Fibroblast of lung (primary cell): ENCODE data around the gene GRHL1. TPM values are rescaled to one million over a fixed set of nuclear protein-coding genes. Genes with fewer than 3 reads are reported as not detected.

Source experiments
- DNase-seq, 2 donors: peaks; one replicate each; pipeline versions ENCODE4 v3.0.0 to v3.0.0-alpha.2; 2010; ENCODE audit warnings: low read depth in 2 of 2
- H2AFZ ChIP-seq: 2 replicates; pipeline ENCODE4 v1.5.1; 2012; ENCODE audit warnings: low read length, control low read depth, inconsistent platforms
- H3K27ac ChIP-seq: 2 replicates; pipeline ENCODE4 v1.5.1; 2011; ENCODE audit warnings: low read length, control low read depth; ENCODE audit not compliant: insufficient read depth
- H3K27me3 ChIP-seq: 2 replicates; pipeline ENCODE4 v1.5.1; 2011; ENCODE audit warnings: mild to moderate bottlenecking, low read length; ENCODE audit not compliant: control insufficient read depth, insufficient read depth
- H3K36me3 ChIP-seq: 2 replicates; pipeline ENCODE4 v1.5.1; 2011; ENCODE audit warnings: low read length; ENCODE audit not compliant: control insufficient read depth, insufficient read depth
- H3K4me1 ChIP-seq: 2 replicates; pipeline ENCODE4 v1.5.1; 2011; ENCODE audit warnings: low read length; ENCODE audit not compliant: control insufficient read depth, insufficient read depth; ENCODE audit errors: extremely low read depth
- H3K4me2 ChIP-seq: 2 replicates; pipeline ENCODE4 v1.5.1; 2011; ENCODE audit warnings: low read length, control low read depth; ENCODE audit not compliant: insufficient read depth; ENCODE audit errors: extremely low read depth
- H3K4me3 ChIP-seq, 4 experiments: fragments of 200-600 bp in 1 of 4; sonication (generic) in 1 of 4; replicated peaks in 1 of 4; 2 replicates each; pipeline ENCODE4 v1.5.1; 2011 to 2016; ENCODE audit warnings: low read length in 4 of 4, low read depth in 3 of 4, mild to moderate bottlenecking in 3 of 4, control low read depth in 2 of 4, inconsistent platforms in 1 of 4, mixed read lengths in 1 of 4; ENCODE audit not compliant: insufficient read depth in 1 of 4; ENCODE audit errors: control extremely low read depth in 1 of 4
- H3K79me2 ChIP-seq: 2 replicates; pipeline ENCODE4 v1.5.1; 2012; ENCODE audit warnings: mild to moderate bottlenecking, low read length, inconsistent platforms; ENCODE audit not compliant: control insufficient read depth, insufficient read depth
- H3K9ac ChIP-seq: 2 replicates; pipeline ENCODE4 v1.5.1; 2011; ENCODE audit warnings: mild to moderate bottlenecking, low read length, control low read depth; ENCODE audit not compliant: insufficient read depth
- H3K9me3 ChIP-seq: 2 replicates; pipeline ENCODE4 v1.5.1; 2012; ENCODE audit warnings: low read depth, low read length; ENCODE audit not compliant: control insufficient read depth, insufficient read depth
- H4K20me1 ChIP-seq: 2 replicates; pipeline ENCODE4 v1.5.1; 2011; ENCODE audit warnings: low read length; ENCODE audit not compliant: control insufficient read depth, insufficient read depth; ENCODE audit errors: extremely low read depth
- EZH2 ChIP-seq: IDR thresholded peaks from 2 replicates; pipeline ENCODE4 v1.5.1; 2012; ENCODE audit warnings: low read length, control low read depth, mild to moderate bottlenecking; ENCODE audit errors: missing control alignments
- polyA plus RNA-seq, 2 donors: library from polyadenylated mRNA; depleted of rRNA in 1 of 2; stranded (reverse) in 1 of 2; unstranded in 1 of 2; fragments of >200 nt; gene quantifications; 2 replicates each; pipeline ENCODE4 v1.2.1, GENCODE V29; 2011 to 2012; ENCODE audit warnings: missing spikeins in 1 of 2
- total RNA-seq: library from RNA; depleted of rRNA; stranded (reverse); fragments of >200 nt; gene quantifications from 2 replicates; pipeline ENCODE4 v1.2.1, GENCODE V29; 2014
- TF ChIP-seq, protein P1 (sequence below), 2 donors: IDR thresholded peaks in 1 of 2; conservative IDR thresholded peaks in 1 of 2; 1 replicate in 1 of 2; 2 replicates in 1 of 2; pipeline ENCODE4 v1.5.1; 2011 to 2012; ENCODE audit warnings: low read length in 2 of 2, control low read depth in 1 of 2, inconsistent platforms in 1 of 2, low read depth in 1 of 2, mild to moderate bottlenecking in 1 of 2

The GRHL1 gene
- total and polyA plus RNA-seq, 2 donors (not counting 1 experiment from before 2014, with no cell fraction given): 0.65 to 0.99 TPM

DNA sequence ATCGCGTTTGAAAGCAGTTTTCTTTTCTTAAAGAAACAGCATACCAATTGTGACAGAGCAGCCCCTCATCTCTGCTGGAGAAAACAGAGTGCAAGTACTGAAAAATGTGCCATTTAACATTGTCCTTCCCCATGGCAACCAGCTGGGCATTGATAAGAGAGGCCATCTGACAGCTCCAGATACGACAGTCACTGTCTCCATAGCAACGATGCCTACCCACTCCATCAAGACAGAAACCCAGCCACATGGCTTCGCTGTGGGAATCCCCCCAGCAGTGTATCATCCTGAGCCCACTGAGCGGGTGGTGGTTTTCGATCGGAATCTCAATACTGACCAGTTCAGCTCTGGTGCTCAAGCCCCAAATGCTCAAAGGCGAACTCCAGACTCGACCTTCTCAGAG, 9.5 kb downstream of the GRHL1 start:
- no peak for TF ChIP-seq EZH2
- TF ChIP-seq, protein P1, sequence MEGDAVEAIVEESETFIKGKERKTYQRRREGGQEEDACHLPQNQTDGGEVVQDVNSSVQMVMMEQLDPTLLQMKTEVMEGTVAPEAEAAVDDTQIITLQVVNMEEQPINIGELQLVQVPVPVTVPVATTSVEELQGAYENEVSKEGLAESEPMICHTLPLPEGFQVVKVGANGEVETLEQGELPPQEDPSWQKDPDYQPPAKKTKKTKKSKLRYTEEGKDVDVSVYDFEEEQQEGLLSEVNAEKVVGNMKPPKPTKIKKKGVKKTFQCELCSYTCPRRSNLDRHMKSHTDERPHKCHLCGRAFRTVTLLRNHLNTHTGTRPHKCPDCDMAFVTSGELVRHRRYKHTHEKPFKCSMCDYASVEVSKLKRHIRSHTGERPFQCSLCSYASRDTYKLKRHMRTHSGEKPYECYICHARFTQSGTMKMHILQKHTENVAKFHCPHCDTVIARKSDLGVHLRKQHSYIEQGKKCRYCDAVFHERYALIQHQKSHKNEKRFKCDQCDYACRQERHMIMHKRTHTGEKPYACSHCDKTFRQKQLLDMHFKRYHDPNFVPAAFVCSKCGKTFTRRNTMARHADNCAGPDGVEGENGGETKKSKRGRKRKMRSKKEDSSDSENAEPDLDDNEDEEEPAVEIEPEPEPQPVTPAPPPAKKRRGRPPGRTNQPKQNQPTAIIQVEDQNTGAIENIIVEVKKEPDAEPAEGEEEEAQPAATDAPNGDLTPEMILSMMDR (conservative IDR thresholded peaks at IDR 0.05 in 1 of 2, IDR thresholded peaks at IDR 0.05 in 1 of 2; ENCODE audit: low read depth in 1 of 2, low read length in 2 of 2): no peak
- Histone ChIP-seq H2AFZ (no peak overlapping the region), H3K4me1 (no peaks in the 10 kb centered on the region)

DNA sequence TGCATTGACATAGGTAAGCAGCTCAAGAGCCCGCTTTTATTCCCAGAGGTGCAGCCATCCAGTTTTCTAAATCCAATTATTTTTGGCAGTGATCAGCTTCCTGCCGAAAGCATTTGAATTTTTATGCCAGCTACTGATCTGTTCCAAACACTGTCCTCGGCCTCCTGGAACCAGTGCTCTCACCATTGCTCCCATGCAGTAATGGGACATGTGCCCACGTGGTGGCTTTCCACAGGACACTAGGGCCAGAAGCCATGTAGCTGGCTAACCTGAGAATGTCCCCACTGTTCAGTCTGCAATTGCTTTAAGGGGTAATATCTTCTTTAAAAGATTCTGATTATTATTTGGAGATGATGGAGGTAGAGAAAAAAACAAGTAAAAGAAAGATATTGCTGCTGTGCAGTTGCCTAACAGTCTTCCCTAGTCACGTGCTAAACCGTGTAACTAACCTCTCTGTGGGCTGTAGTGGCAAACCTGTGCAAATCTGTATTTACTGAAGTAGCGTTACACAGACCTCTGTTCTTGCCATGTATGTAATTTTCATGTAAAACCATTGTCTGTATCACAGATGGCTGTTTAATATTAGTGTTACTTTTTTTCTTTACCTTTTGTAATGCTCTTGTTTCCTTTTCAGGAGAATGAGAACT, 13.0 kb downstream of the GRHL1 start:
- H3K4me3 ChIP-seq: no peak overlapping the region
- no peak overlapping the region for H3K9ac ChIP-seq
- no peak overlapping the region for H3K27ac ChIP-seq
- H4K20me1 ChIP-seq: no peaks in the 10 kb centered on the region
- no peaks in the 10 kb centered on the region for H3K27me3 ChIP-seq
- H3K4me2 ChIP-seq: no peak overlapping the region
- H3K4me1 ChIP-seq: no peaks in the 10 kb centered on the region
- DNase-seq: no peak
- no peaks in the 10 kb centered on the region for H3K9me3 ChIP-seq
- no peaks in the 10 kb centered on the region for H3K36me3 ChIP-seq
- TF ChIP-seq, protein P1 (conservative IDR thresholded peaks at IDR 0.05 in 1 of 2, IDR thresholded peaks at IDR 0.05 in 1 of 2; ENCODE audit: low read depth in 1 of 2, low read length in 2 of 2): no peak
- no peak for TF ChIP-seq EZH2
- H3K79me2 ChIP-seq: no peaks in the 10 kb centered on the region
- no peak overlapping the region for H2AFZ ChIP-seq

More for the DNA sequence above, 9.5 kb downstream of the GRHL1 start:
- Histone ChIP-seq H3K4me2 (no peak overlapping the region), H3K79me2 (no peaks in the 10 kb centered on the region), H3K4me3 (no peak overlapping the region), H3K9me3 (no peaks in the 10 kb centered on the region), H3K27me3 (no peaks in the 10 kb centered on the region), H3K27ac (no peak overlapping the region), H3K36me3 (no peaks in the 10 kb centered on the region), H4K20me1 (no peaks in the 10 kb centered on the region), H3K9ac (no peak overlapping the region)
- DNase-seq: no peak

- H3K4me3 ChIP-seq: no peak overlapping the region
- no peak overlapping the region for H2AFZ ChIP-seq
- no peaks in the 10 kb centered on the region for H3K36me3 ChIP-seq
- no peak overlapping the region for H3K27ac ChIP-seq
- no peaks in the 10 kb centered on the region for H3K9me3 ChIP-seq
- no peaks in the 10 kb centered on the region for H3K27me3 ChIP-seq
- no peaks in the 10 kb centered on the region for H3K4me1 ChIP-seq
- no peak overlapping the region for H3K4me2 ChIP-seq
- H4K20me1 ChIP-seq: no peaks in the 10 kb centered on the region
- H3K79me2 ChIP-seq: no peaks in the 10 kb centered on the region
- no peak for DNase-seq
- TF ChIP-seq EZH2: no peak
- TF ChIP-seq, protein P1 (conservative IDR thresholded peaks at IDR 0.05 in 1 of 2, IDR thresholded peaks at IDR 0.05 in 1 of 2; ENCODE audit: low read depth in 1 of 2, low read length in 2 of 2): no peak
- H3K9ac ChIP-seq: no peak overlapping the region
Observed at GRCh38 chr2:9965119-9965822, 13.8 kb downstream of the GRHL1 start.
